CD4-positive, alpha-beta T cell (primary cell): ENCODE measurements around the gene PRKACA. TPM values are rescaled to one million over a fixed set of nuclear protein-coding genes. Genes with fewer than 3 reads are reported as not detected.

Source experiments
- ATAC-seq: fragments of 200-7000 bp; cut with Tn5 transposase; one replicate; pipeline ENCODE4 v1.10.0; 2022; ENCODE audit warnings: mild to moderate bottlenecking; ENCODE audit not compliant: poor library complexity
- CTCF ChIA-PET: fragments of 350-600 bp; sonication (Branson Sonifier 250); formaldehyde crosslinking; loops from one replicate; lab custom pipeline; 2021; ENCODE audit warnings: antibody characterized with exemption, inconsistent platforms; lab: Charles Lee
- POLR2A ChIA-PET: fragments of 350-600 bp; sonication (Branson Sonifier 250); formaldehyde crosslinking; loops from one replicate; lab custom pipeline; 2021; ENCODE audit warnings: antibody characterized with exemption, inconsistent platforms; lab: Charles Lee
- DNase-seq, 14 experiments: peaks; one replicate each; pipeline ENCODE4 v3.0.0-alpha.2; 2013 to 2020; ENCODE audit warnings: mixed read lengths in 2 of 14
- H3K27ac ChIP-seq, 2 donors: one replicate each; pipeline versions ENCODE4 v1.5.1 to v1.7.0; 2013; ENCODE audit warnings: low read length in 2 of 2, low read depth in 1 of 2, mild to moderate bottlenecking in 1 of 2
- H3K27me3 ChIP-seq, 2 experiments: 1 replicate in 1 of 2; 2 replicates in 1 of 2; pipeline versions ENCODE4 v1.6.1 to v1.7.0; 2013; ENCODE audit warnings: low read length in 2 of 2, control low read depth in 1 of 2, mild to moderate bottlenecking in 1 of 2, moderate library complexity in 1 of 2; ENCODE audit not compliant: insufficient read depth in 2 of 2, control insufficient read depth in 1 of 2
- H3K36me3 ChIP-seq: one replicate; pipeline ENCODE4 v1.6.1; 2013; ENCODE audit warnings: low read length, control low read depth; ENCODE audit not compliant: insufficient read depth
- H3K4me1 ChIP-seq: one replicate; pipeline ENCODE4 v1.6.1; 2013; ENCODE audit warnings: low read length, control low read depth; ENCODE audit not compliant: insufficient read depth
- H3K4me3 ChIP-seq: one replicate; pipeline ENCODE4 v1.5.1; 2013; ENCODE audit warnings: mild to moderate bottlenecking, low read length, moderate library complexity
- H3K9me3 ChIP-seq, 2 experiments: 1 replicate in 1 of 2; 2 replicates in 1 of 2; pipeline versions ENCODE4 v1.6.1 to v1.7.0; 2013; ENCODE audit warnings: low read length in 2 of 2, mild to moderate bottlenecking in 2 of 2, control low read depth in 1 of 2, moderate library complexity in 1 of 2; ENCODE audit not compliant: control insufficient read depth in 1 of 2, insufficient read depth in 1 of 2
- H3K27ac Mint-ChIP-seq: one replicate; pipeline ENCODE4 v1.8.0; 2020; ENCODE audit warnings: mixed read lengths
- H3K27me3 Mint-ChIP-seq: one replicate; pipeline ENCODE4 v1.8.0; 2021; ENCODE audit warnings: mixed read lengths
- H3K36me3 Mint-ChIP-seq: one replicate; pipeline ENCODE4 v1.8.0; 2021; ENCODE audit warnings: low read depth, mixed read lengths
- H3K4me1 Mint-ChIP-seq: one replicate; pipeline ENCODE4 v1.8.0; 2021; ENCODE audit warnings: low read depth, mixed read lengths
- H3K4me3 Mint-ChIP-seq: one replicate; pipeline ENCODE4 v1.8.0; 2020; ENCODE audit warnings: mild to moderate bottlenecking, mixed read lengths
- H3K9me3 Mint-ChIP-seq: one replicate; pipeline ENCODE4 v1.8.0; 2020; ENCODE audit warnings: mixed read lengths
- CTCF ChIP-seq: fragments of 200-600 bp; IDR thresholded peaks from one replicate; pipeline ENCODE4 v1.8.0; 2022; ENCODE audit warnings: antibody characterized with exemption, mild to moderate bottlenecking
- intact Hi-C, 2 experiments: fragments of 100-400 bp; cut with DNase I in 1 of 2; cut with micrococcal nuclease in 1 of 2; formaldehyde crosslinking; loops; one replicate each; pipeline versions ENCODE4 v1.15.1 to v1.9.0; 2023 to 2025; cut with DNase I, micrococcal nuclease
- total RNA-seq, 174 experiments: library from RNA in 2 of 174; stranded (reverse) in 2 of 174; gene quantifications; one replicate each; pipeline ENCODE4 v1.2.3 and lab custom pipeline; 2021 to 2026

PRKACA gene
- total RNA-seq, 2 experiments from 2014 or later: 27.4 to 29.8 TPM

- intact Hi-C loops: loop anchor here (2.0 to 10.0 kb wide), 5 partner anchors 57 to 863 kb away; no protein-coding TSS in a partner anchor
- no peak for TF ChIP-seq CTCF
- Mint-ChIP-seq H3K36me3 (peaks cover 9% of the 10 kb centered on the region), H3K27me3 (no peaks in the 10 kb centered on the region), H3K9me3 (no peaks in the 10 kb centered on the region), H3K27ac (peak overlapping the region; percentile 73), H3K4me3 (peak overlapping the region; percentile 79), H3K4me1 (peaks cover 48% of the 10 kb centered on the region)
- Histone ChIP-seq H3K27me3 (no peaks in the 10 kb centered on the region), H3K4me3 (no peak overlapping the region), H3K4me1 (peaks cover 34% of the 10 kb centered on the region), H3K27ac (no peak overlapping the region), H3K36me3 (peaks cover 3% of the 10 kb centered on the region), H3K9me3 (no peaks in the 10 kb centered on the region)
- ATAC-seq (no peak), DNase-seq (peak in 2 of 14 experiments; percentile 30 to 31)
- CTCF ChIA-PET: interaction anchor here (1.4 kb wide), 1 partner anchor 209 kb away, joined by 8 read pairs; no protein-coding TSS in a partner anchor
- POLR2A ChIA-PET: interaction anchor here (1.1 to 3.8 kb wide), 3 partner anchors 9 to 241 kb away, joined by 3 to 52 read pairs (median 4); partner anchors contain the start of gene ADGRE5
These were observed 22.4 kb upstream of the PRKACA start for GRCh38 chr19:14139944-14140343.

- no peak for TF ChIP-seq CTCF
- peaks cover 9% of the 10 kb centered on the region for H3K36me3 Mint-ChIP-seq
- H3K27ac Mint-ChIP-seq: peak overlapping the region; percentile 73
- H3K9me3 ChIP-seq: no peaks in the 10 kb centered on the region
- peaks cover 3% of the 10 kb centered on the region for H3K36me3 ChIP-seq
- DNase-seq (no peak), ATAC-seq (no peak)
- no peaks in the 10 kb centered on the region for H3K27me3 ChIP-seq
- no peak overlapping the region for H3K27ac ChIP-seq
- CTCF ChIA-PET: interaction anchor here (1.4 to 2.7 kb wide), 4 partner anchors 9 to 210 kb away, joined by 6 to 34 read pairs (median 8); no protein-coding TSS in a partner anchor
- no peaks in the 10 kb centered on the region for H3K27me3 Mint-ChIP-seq
- H3K4me1 ChIP-seq: peaks cover 34% of the 10 kb centered on the region
- peak overlapping the region; percentile 80 for H3K4me3 Mint-ChIP-seq
- peaks cover 48% of the 10 kb centered on the region for H3K4me1 Mint-ChIP-seq
- no peaks in the 10 kb centered on the region for H3K9me3 Mint-ChIP-seq
- intact Hi-C loops: loop anchor here (2.0 to 10.0 kb wide), 5 partner anchors 59 to 861 kb away; no protein-coding TSS in a partner anchor
- POLR2A ChIA-PET: interaction anchor here (0.8 to 3.8 kb wide), 2 partner anchors 11 to 27 kb away, joined by 3 to 52 read pairs; no protein-coding TSS in a partner anchor
- H3K4me3 ChIP-seq: no peak overlapping the region
These were observed 21.2 kb upstream of the PRKACA start for GRCh38 chr19:14138576-14139265.

GRCh38 chr19:14136509-14137281 is 19.1 kb upstream of the PRKACA start, which contains the start of gene ASF1B:
TSS of gene ASF1B (minus strand) at chr19:14136589. CDS start at chr19:14136456, 133 bp downstream.
- Mint-ChIP-seq H3K27ac (peak within 1 kb of the TSS; percentile 87), H3K9me3 (no peaks in the 10 kb centered on the region), H3K4me1 (peaks cover 34% of the 10 kb centered on the region), H3K4me3 (peak within 1 kb of the TSS; percentile 97), H3K27me3 (no peaks in the 10 kb centered on the region), H3K36me3 (peaks cover 9% of the 10 kb centered on the region)
- H3K27me3 ChIP-seq: no peaks in the 10 kb centered on the region
- ATAC-seq: peak; percentile 80
- H3K36me3 ChIP-seq: peaks cover 3% of the 10 kb centered on the region
- ChIA-PET POLR2A (interaction anchor here (0.6 to 3.8 kb wide), 61 partner anchors 9 to 1243 kb away, joined by 3 to 52 read pairs (median 4); partner anchors contain the start of genes ADGRE5, ADGRL1, AKAP8 and C19orf53), CTCF (interaction anchor here (0.5 to 2.7 kb wide), 72 partner anchors 8 to 1440 kb away, joined by 3 to 34 read pairs (median 4); partner anchors contain the start of genes ADGRE5, DDX39A, FBXW9 and MISP3)
- peaks cover 34% of the 10 kb centered on the region for H3K4me1 ChIP-seq
- intact Hi-C loops: loop anchor here (1.0 to 10.0 kb wide), 16 partner anchors 13 to 859 kb away; partner anchors contain the start of genes DDX39A (in 1 of the 2) and MISP3 (in 1 of the 2)
- peak; percentile 91 to 99 (median 97) for DNase-seq
- TF ChIP-seq CTCF: peak; percentile 99
- no peaks in the 10 kb centered on the region for H3K9me3 ChIP-seq
- peak within 1 kb of the TSS; percentile 86 for H3K4me3 ChIP-seq
- peak within 1 kb of the TSS; percentile 92 to 94 for H3K27ac ChIP-seq
